C4-2B (cell line): ENCODE data around the gene FCMR.

Experiments used
- CTCF ChIP-seq: fragments of 450-650 bp; conservative IDR thresholded peaks from 2 replicates; pipeline ENCODE4 v1.5.1; 2017; ENCODE audit warnings: mild to moderate bottlenecking
- ZFX ChIP-seq: fragments of 450-650 bp; IDR thresholded peaks from 2 replicates; pipeline ENCODE4 v1.6.1; 2017

GRCh38 chr1:206961668-206962067 is 39.9 kb upstream of the FCMR start:
- TF ChIP-seq CTCF (no peak), ZFX (no peak)
